Thyroid gland (tissue), 4 donors: ENCODE data around the gene MAGEA11.
"Not testable (repeated sequence)": the region's sequence is repeated elsewhere in the genome, so short reads cannot be mapped to it uniquely, and the experiment has no call there.

Experiments used
- POLR2A ChIP-seq, 2 donors: fragments of 450-650 bp; IDR thresholded peaks; one replicate each; pipeline ENCODE4 v1.6.1; 2017; ENCODE audit warnings: antibody characterized with exemption in 2 of 2, mild to moderate bottlenecking in 2 of 2, moderate library complexity in 1 of 2
- TF ChIP-seq, protein P1 (sequence below), 6 experiments: fragments of 200-600 bp in 3 of 6; fragments of 450-650 bp in 3 of 6; sonication (generic) in 3 of 6; IDR thresholded peaks; one replicate each; pipeline ENCODE4 v1.5.1; 2016 to 2019; ENCODE audit warnings: antibody characterized with exemption in 6 of 6, mild to moderate bottlenecking in 2 of 6, inconsistent platforms in 1 of 6, moderate library complexity in 1 of 6

DNA sequence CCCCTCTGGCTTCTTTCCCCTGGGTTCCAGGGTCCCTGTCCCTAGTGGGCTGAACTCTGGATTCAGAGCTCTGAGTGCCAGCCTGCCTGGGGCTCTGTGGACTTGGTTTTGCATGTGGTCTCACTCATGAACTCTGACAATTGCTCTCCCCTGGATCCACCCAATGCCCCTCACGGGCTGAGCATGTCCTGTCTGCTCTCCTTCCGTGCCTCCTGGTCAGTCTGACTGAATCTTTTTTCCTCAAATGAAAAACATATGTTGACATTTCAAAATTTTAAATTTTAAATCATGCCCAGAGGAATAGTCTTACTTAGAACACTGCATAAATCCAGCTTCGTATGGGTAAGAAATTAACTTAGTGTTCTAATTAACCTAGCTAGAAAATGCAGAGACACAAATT, 36.8 kb upstream of the MAGEA11 start:
- TF ChIP-seq, protein P1, sequence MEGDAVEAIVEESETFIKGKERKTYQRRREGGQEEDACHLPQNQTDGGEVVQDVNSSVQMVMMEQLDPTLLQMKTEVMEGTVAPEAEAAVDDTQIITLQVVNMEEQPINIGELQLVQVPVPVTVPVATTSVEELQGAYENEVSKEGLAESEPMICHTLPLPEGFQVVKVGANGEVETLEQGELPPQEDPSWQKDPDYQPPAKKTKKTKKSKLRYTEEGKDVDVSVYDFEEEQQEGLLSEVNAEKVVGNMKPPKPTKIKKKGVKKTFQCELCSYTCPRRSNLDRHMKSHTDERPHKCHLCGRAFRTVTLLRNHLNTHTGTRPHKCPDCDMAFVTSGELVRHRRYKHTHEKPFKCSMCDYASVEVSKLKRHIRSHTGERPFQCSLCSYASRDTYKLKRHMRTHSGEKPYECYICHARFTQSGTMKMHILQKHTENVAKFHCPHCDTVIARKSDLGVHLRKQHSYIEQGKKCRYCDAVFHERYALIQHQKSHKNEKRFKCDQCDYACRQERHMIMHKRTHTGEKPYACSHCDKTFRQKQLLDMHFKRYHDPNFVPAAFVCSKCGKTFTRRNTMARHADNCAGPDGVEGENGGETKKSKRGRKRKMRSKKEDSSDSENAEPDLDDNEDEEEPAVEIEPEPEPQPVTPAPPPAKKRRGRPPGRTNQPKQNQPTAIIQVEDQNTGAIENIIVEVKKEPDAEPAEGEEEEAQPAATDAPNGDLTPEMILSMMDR (IDR thresholded peaks at IDR 0.05) = not testable (repeated sequence)
- TF ChIP-seq POLR2A (IDR thresholded peaks at IDR 0.05) = not testable (repeated sequence)
